ENCODE measurements around the gene PLOD1.
"Not testable (repeated sequence)": the region's sequence is repeated elsewhere in the genome, so short reads cannot be mapped to it uniquely, and the experiment has no call there.

The PLOD1 gene

DNA sequence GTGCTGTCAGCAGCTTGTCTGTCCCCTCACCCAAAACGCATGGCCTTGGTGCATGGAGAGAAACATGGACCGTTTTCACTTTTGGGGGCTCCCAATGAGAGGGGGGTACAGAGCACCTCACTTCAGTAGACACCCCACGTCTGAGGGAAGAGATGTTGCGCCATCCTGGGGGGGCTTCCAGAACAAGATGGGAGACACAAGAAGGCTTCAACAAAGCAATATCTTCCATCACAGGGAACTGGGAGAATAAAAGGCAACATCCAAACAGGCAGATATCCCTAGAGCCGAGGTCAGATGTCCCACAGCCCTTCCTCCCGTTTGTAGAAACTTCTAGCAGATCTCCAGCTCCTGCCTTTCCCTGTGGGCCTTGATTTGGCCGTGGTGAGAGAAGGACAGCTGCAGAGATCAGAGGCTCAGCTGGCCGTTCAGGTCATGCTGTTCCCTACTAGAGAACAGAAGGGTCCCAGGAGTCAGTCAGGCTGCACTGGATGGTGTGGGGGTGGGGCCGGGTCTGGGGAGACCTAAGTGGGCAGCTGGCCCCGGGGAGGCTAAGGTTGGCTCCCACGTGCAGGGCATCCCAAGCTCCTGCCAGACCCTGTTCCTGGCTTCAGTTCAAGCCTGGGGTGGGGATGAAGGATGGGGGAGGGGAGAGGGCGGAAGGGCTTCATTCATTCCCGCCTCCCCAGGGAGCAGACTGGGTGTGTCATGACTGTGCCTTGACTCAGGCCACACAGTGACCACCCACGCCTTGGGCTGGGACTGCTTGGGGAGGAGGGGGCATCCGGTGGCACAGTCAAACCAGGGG, 4.4 kb downstream of the PLOD1 start:
- ATAC-seq (ENCODE audit: low read depth), result no peak
- no peak overlapping the region for H3K27ac Mint-ChIP-seq
- H3K4me1 Mint-ChIP-seq, result no peaks in the 10 kb centered on the region
- no peak overlapping the region for H3K4me3 Mint-ChIP-seq
- DNase-seq (ENCODE audit: low spot score in 2 of 2), result no peak
- H3K9me3 Mint-ChIP-seq, result no peaks in the 10 kb centered on the region
- no peaks in the 10 kb centered on the region for H3K27me3 Mint-ChIP-seq
- peaks cover 1% of the 10 kb centered on the region for H3K36me3 Mint-ChIP-seq

DNA sequence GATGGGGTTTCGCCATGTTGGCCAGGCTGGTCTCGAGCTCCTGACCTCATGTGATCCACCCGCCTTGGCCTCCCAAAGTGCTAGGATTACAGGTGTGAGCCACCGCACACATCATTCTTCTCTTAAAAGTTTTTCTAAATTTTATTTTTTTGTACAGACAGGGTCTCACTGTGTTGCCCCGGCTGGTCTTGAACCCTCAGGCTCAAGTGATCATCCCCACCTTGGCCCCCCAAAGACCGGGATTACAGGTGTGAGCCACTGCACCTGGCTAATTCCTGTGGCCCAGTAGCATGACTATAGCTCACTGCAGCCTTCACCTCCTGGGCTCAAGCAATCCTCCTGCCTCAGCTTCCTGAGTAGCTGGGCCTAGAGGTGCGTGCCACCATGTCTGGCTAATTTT, 5.3 kb downstream of the PLOD1 start:
- H3K36me3 Mint-ChIP-seq; H3K9me3 Mint-ChIP-seq; DNase-seq (ENCODE audit: low spot score in 2 of 2); H3K4me3 Mint-ChIP-seq; H3K27ac Mint-ChIP-seq; H3K4me1 Mint-ChIP-seq; ATAC-seq (ENCODE audit: low read depth); H3K27me3 Mint-ChIP-seq: not testable (repeated sequence)

DNA sequence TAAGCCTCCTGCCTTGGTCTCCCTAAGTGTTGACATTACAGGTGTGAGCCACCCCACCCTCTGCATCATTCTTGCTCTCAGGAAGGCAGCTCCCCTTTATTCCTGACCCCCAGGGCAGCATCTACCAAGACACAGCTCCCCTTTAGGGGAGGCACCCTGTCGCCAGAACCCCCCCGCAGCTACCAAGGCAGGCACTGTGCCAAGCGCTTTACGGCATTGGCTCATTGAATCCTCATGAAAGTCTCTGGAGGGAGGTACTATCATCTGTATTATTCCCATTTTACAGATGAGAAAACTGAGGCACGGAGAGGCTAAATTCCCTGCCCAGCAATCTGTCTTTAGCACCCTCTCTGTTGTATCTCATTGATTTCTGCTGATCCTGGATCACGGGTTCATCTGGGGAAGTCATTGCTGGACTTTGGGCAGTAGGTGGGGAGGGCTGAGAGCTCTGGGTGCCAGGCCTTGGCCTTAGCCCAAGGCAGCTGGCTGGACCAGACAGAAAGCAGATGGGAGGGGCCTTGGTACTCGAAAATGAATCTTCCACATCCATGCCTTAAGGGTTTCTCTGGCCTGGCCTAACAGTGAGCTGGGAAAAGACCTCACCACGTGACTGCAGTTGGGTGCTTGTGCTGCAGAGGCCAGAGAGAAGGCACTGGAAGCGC, 5.9 kb downstream of the PLOD1 start:
- H3K27me3 Mint-ChIP-seq, result no peaks in the 10 kb centered on the region
- H3K9me3 Mint-ChIP-seq, result no peaks in the 10 kb centered on the region
- no peak overlapping the region for H3K4me3 Mint-ChIP-seq
- H3K4me1 Mint-ChIP-seq, result no peaks in the 10 kb centered on the region
- ATAC-seq (ENCODE audit: low read depth), result no peak
- peaks cover 1% of the 10 kb centered on the region for H3K36me3 Mint-ChIP-seq
- H3K27ac Mint-ChIP-seq, result no peak overlapping the region
- no peak for DNase-seq (ENCODE audit: low spot score in 2 of 2)

DNA sequence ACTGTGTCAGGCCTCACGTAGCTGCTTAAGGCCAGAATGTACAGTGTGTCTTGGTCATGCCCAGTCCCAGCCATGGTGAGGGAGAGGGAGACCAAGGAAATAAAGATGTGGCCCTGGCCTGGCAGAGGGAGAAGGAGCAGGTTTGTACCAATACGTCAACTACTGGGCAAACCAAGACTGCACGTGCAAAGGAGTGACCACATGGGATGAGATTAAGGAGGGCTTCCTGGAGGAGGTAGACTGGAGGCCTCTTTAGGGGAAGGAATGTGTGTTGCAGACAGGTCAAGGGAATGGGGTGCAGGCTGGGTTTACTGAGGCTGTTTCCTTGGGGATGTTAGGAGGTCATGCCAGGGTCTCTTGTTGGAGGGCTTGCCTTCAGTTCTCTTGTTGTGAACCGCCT, 7.8 kb downstream of the PLOD1 start:
- Mint-ChIP-seq H3K4me3 (no peak overlapping the region), H3K9me3 (no peaks in the 10 kb centered on the region), H3K27me3 (no peaks in the 10 kb centered on the region), H3K4me1 (no peaks in the 10 kb centered on the region), H3K36me3 (peaks cover 1% of the 10 kb centered on the region), H3K27ac (no peak overlapping the region)
- DNase-seq (ENCODE audit: low spot score in 2 of 2) (no peak), ATAC-seq (ENCODE audit: low read depth) (no peak)

DNA sequence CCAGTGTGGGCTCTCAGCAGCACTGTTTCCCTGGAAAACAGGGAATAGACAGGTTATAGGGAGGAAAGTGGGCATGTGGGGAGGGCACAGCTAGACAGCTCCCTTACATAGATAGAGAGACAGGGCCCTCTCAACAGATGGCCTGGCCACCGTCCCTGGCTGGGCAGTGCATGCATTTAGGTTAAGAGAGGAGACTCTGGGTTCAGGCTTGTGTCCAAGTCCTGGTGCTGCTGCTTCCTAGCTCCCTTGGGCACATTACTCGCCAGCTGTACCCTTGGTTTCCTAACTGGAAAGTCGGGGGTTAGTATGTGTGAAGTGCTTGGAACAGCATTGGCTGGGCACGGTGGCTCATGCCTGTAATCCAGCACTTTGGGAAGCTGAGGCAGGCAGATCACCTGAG, 9.1 kb downstream of the PLOD1 start:
- Mint-ChIP-seq H3K27me3 (no peaks in the 10 kb centered on the region), H3K27ac (no peak overlapping the region), H3K9me3 (no peaks in the 10 kb centered on the region), H3K4me3 (no peak overlapping the region), H3K4me1 (no peaks in the 10 kb centered on the region), H3K36me3 (peaks cover 1% of the 10 kb centered on the region)
- ATAC-seq (ENCODE audit: low read depth) (no peak), DNase-seq (ENCODE audit: low spot score in 2 of 2) (no peak)

DNA sequence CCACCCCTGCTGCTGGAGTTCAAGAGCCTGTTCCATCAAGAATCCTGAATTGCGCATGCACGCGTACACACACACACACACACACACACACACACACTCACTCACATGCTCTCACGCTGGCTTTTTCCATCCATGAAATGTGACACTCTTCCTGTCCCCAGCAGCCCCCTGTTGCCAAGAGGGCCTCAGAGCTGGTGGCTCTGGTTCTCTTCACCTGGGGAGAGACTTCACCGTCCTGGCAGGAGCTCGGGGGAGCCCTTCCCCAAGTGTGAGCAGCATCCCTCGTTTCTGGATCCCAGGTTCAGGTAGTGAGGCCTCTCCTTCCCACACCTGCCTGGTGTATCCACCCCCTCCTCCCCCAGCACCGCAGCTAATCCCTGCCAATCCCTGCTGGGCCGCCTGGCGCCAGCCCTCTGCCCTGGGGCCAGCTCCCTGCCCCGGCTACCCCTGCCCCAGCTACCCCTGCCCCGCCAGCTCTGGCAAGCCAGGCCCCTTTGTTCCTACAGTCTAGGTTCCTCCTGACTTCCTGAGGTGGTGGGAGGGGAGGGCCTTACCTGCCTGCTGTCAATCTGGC, 9.9 kb downstream of the PLOD1 start:
- Mint-ChIP-seq H3K27ac (no peak overlapping the region), H3K27me3 (no peaks in the 10 kb centered on the region), H3K36me3 (peaks cover 1% of the 10 kb centered on the region), H3K4me1 (no peaks in the 10 kb centered on the region), H3K4me3 (no peak overlapping the region), H3K9me3 (no peaks in the 10 kb centered on the region)
- no peak for DNase-seq (ENCODE audit: low spot score in 2 of 2)
- no peak for ATAC-seq (ENCODE audit: low read depth)

DNA sequence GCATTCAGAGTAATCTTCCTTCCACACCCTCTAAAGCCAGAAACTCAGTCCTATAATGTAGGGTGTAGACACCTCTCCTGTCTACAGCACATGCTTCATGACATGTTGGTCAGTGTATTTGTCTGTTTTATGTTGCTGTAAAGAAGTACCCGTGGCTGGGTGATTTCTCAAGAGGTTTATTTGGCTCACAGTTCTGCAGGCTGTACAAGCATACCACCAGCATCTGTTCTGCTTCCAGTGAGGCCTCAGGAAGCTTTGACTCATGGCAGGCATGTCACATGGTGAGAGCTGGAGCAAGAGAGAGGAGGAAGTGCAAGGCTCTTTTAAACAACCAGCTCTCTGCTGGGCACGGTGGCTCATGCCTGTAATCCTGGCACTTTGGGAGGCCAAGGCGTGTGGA, 12.1 kb downstream of the PLOD1 start:
- H3K9me3 Mint-ChIP-seq, result no peaks in the 10 kb centered on the region
- H3K4me1 Mint-ChIP-seq, result no peaks in the 10 kb centered on the region
- H3K4me3 Mint-ChIP-seq, result no peak overlapping the region
- H3K27me3 Mint-ChIP-seq, result no peaks in the 10 kb centered on the region
- H3K27ac Mint-ChIP-seq, result no peak overlapping the region
- peaks cover 1% of the 10 kb centered on the region for H3K36me3 Mint-ChIP-seq
- no peak for ATAC-seq (ENCODE audit: low read depth)
- DNase-seq (ENCODE audit: low spot score in 2 of 2), result no peak

DNA sequence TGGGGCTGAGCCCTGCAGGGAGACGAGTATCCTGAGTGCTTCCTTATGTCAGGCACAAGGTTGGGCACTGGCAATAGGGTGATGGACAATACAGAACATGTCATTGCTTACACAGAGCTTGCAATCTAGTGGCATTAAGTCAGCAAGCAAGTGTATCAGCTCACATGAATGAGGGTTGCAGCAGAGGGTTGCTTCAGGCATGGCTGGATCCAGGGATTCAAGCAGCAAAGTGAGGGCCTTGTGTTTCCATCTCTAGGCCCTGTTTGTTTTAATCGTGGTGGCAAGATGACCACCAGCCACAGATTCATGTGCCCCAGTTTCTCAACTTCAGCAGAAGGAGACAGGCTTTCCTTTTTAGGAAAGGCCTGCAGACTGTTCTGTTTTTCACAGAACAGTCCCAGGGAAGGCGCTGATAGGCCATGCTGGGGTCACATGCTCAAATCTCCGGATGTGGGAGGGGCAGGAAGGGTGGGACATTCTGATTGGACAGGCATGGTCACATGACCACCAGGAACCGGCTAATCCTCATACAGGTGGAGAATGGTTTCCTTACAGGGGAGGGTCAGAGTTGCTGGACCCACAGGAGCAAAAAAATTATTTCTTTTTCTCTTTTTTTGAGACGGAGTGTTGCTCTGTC, 14.4 kb downstream of the PLOD1 start:
- no peaks in the 10 kb centered on the region for H3K4me1 Mint-ChIP-seq
- ATAC-seq (ENCODE audit: low read depth) (no peak), DNase-seq (ENCODE audit: low spot score in 2 of 2) (no peak)
- no peaks in the 10 kb centered on the region for H3K9me3 Mint-ChIP-seq
- H3K36me3 Mint-ChIP-seq, result no peaks in the 10 kb centered on the region
- no peak overlapping the region for H3K4me3 Mint-ChIP-seq
- no peak overlapping the region for H3K27ac Mint-ChIP-seq
- H3K27me3 Mint-ChIP-seq, result no peaks in the 10 kb centered on the region

DNA sequence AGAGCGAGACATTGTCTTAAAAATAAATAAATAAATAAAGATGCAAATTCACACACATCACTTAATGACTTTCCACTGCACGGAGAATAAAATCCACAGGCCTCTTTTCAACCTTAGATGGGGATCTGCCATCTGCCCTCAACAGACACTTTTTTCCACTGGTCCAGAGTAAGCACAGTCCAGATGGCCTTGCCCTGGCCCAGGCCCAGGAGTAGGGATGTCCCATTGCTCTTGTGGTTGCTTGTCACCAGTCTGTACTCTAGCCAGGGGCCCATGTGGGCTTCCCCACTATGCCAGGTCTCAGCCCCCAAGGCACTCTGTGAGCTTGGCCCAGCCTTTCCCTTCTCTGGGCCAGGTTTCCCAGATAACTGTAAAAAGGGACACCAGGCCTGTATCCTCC, 17.4 kb downstream of the PLOD1 start:
- H3K4me3 Mint-ChIP-seq, result no peak overlapping the region
- H3K4me1 Mint-ChIP-seq, result no peaks in the 10 kb centered on the region
- no peak overlapping the region for H3K27ac Mint-ChIP-seq

DNA sequence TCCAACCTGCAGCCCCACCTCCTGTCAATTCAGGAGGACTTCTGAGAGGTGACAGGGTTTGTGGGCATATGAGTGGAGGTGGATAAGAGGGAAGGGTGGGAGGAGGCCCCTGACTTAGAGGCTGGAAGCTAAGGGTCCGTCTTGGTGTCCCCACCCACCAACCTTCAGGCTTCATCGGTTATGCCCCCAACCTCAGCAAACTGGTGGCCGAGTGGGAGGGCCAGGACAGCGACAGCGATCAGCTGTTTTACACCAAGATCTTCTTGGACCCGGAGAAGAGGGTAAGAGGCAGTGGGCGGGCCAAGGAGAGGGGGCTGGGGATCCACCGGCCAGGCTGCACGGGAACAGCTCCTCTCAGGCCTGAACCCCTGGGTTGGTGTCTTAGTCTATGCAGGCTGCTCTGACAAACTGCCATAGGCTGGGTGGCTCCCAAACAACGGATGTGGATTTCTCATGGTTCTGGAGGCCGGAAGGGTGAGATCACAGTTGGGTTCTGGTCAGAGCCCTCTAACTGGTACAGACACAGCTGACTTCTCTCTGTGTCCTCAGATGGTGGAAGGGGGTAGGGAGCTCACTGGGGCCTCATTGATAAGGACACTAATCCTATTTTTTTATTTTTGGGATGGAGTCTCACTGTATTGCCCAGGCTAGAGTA, 18.1 kb downstream of the PLOD1 start:
- H3K27ac Mint-ChIP-seq, result no peak overlapping the region
- H3K4me1 Mint-ChIP-seq, result no peaks in the 10 kb centered on the region
- no peaks in the 10 kb centered on the region for H3K36me3 Mint-ChIP-seq
- DNase-seq (ENCODE audit: low spot score in 2 of 2) (no peak), ATAC-seq (ENCODE audit: low read depth) (no peak)
- no peaks in the 10 kb centered on the region for H3K27me3 Mint-ChIP-seq
- H3K4me3 Mint-ChIP-seq, result no peak overlapping the region
- no peaks in the 10 kb centered on the region for H3K9me3 Mint-ChIP-seq

More for the DNA sequence above, 17.4 kb downstream of the PLOD1 start:
- ATAC-seq (ENCODE audit: low read depth) (no peak), DNase-seq (ENCODE audit: low spot score in 2 of 2) (no peak)
- Mint-ChIP-seq H3K9me3 (no peaks in the 10 kb centered on the region), H3K27me3 (no peaks in the 10 kb centered on the region), H3K36me3 (no peaks in the 10 kb centered on the region)

DNA sequence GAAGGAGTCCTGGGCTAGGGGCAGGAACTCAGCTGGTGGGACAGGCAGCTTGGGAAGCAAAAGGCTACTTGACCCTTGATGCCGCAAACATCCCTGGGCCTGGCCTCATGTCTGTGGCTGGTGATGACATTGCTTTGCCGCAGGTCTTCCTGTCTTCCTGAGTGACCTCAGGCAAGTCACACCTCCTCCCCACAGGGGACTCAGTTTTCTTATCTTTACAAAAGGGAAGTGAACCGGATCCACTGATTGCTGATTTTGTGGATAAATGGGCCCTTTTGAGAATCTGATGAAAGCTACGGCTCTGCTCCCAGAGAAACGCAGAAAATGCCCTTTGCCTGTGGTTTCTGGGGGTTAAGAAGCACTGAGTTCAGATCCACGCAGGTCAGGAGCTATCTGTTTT, 20.7 kb downstream of the PLOD1 start:
- no peak for DNase-seq (ENCODE audit: low spot score in 2 of 2)
- Mint-ChIP-seq H3K4me3 (no peak overlapping the region), H3K4me1 (peaks cover 1% of the 10 kb centered on the region), H3K9me3 (no peaks in the 10 kb centered on the region), H3K36me3 (no peaks in the 10 kb centered on the region), H3K27me3 (no peaks in the 10 kb centered on the region), H3K27ac (no peak overlapping the region)
- ATAC-seq (ENCODE audit: low read depth), result no peak

DNA sequence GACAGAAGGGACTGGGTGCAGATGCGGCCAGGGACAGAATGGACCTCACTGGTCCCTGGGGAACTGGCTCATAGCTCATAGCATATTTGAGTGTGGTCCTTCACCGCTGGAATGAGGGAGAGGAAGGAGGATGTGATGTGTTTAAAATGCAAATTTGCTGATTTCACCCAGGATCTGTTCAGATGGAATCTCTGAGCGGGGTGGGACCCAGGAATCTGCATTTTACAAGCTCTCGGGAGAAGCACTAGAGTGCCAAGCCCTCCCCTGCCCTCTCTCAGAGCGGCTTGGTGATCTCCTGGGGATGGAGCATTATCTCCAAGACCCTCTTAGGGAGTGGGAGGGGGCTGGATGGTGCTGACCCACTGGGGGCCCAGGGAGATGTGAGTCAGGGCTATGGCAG, 22.9 kb downstream of the PLOD1 start:
- H3K9me3 Mint-ChIP-seq, result no peaks in the 10 kb centered on the region
- H3K27ac Mint-ChIP-seq, result no peak overlapping the region
- DNase-seq (ENCODE audit: low spot score in 2 of 2), result no peak
- peaks cover 2% of the 10 kb centered on the region for H3K4me1 Mint-ChIP-seq
- H3K27me3 Mint-ChIP-seq, result no peaks in the 10 kb centered on the region
- no peaks in the 10 kb centered on the region for H3K36me3 Mint-ChIP-seq
- no peak overlapping the region for H3K4me3 Mint-ChIP-seq
- ATAC-seq (ENCODE audit: low read depth), result no peak

DNA sequence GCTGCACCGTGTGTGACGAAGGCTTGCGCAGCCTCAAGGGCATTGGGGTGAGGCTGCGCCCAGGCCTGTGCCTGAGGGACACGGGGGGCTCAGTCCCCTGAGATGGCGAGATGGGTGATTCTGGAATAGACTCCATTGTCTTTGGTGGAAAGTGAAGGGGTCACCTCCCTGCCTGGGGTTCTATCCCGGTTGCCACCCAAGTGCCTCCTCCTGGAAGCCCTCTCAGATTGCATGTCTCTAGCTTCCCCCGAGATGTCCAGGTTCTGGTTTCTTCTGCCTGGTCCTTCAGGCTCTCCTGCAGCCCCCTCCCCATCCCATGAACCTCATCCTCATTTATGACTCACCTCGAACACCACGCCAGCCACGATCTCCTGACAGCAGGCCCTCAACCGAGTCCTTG, 23.4 kb downstream of the PLOD1 start:
- H3K36me3 Mint-ChIP-seq, result no peaks in the 10 kb centered on the region
- no peaks in the 10 kb centered on the region for H3K27me3 Mint-ChIP-seq
- H3K4me3 Mint-ChIP-seq, result no peak overlapping the region
- peaks cover 2% of the 10 kb centered on the region for H3K4me1 Mint-ChIP-seq
- ATAC-seq (ENCODE audit: low read depth) (no peak), DNase-seq (ENCODE audit: low spot score in 2 of 2) (no peak)
- no peak overlapping the region for H3K27ac Mint-ChIP-seq
- no peaks in the 10 kb centered on the region for H3K9me3 Mint-ChIP-seq

DNA sequence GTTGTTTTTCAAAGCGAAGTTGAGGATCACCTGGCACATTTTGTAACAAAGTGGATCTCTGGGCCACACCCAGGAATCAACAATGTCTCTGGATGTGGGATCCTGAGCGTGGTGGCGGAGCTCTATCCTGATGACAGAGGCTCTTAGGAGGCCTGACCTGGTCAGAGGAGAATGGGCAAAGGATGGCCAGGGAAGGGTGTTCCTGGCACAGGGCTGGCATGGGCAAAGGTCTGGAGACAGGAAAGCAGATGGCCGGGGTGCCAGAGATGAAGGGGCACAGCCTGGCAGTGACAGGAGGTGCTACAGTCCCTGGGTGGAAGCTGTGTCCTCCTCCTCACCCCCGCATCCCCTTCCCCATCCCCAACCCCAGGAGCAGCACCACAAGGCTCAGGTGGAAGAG, 25.8 kb downstream of the PLOD1 start:
- ATAC-seq (ENCODE audit: low read depth) (no peak), DNase-seq (ENCODE audit: low spot score in 2 of 2) (no peak)
- Mint-ChIP-seq H3K4me1 (peaks cover 2% of the 10 kb centered on the region), H3K27ac (no peak overlapping the region), H3K4me3 (no peak overlapping the region), H3K27me3 (no peaks in the 10 kb centered on the region), H3K36me3 (peaks cover 5% of the 10 kb centered on the region), H3K9me3 (no peaks in the 10 kb centered on the region)
